A673 (cell line): Measurements from ENCODE around the gene NCAM2. TPM values are rescaled to one million over a fixed set of nuclear protein-coding genes. Genes with fewer than 3 reads are reported as not detected.

Source experiments
- BruUV-seq: library from RNA; stranded (reverse); fragments of 400-500 nt; replicated peaks from 2 replicates; lab custom pipeline; 2021; lab: Mats Ljungman, UMichigan
- CTCF ChIA-PET: fragments of 300-600 bp; sonication (Branson Sonifier 250); formaldehyde crosslinking; loops from one replicate; lab custom pipeline; 2022; ENCODE audit warnings: antibody characterized with exemption; lab: Charles Lee
- POLR2A ChIA-PET: fragments of 300-600 bp; sonication (Branson Sonifier 250); formaldehyde crosslinking; loops from one replicate; lab custom pipeline; 2022; ENCODE audit warnings: antibody characterized with exemption; ENCODE audit not compliant: low non-redundant PET; lab: Charles Lee
- DNase-seq: peaks from one replicate; pipeline ENCODE4 v3.0.0-alpha.2; 2015; ENCODE audit warnings: low spot score
- H3K27ac ChIP-seq: fragments of 200-600 bp; sonication (generic); 2 replicates; pipeline ENCODE4 v1.5.1; 2016; ENCODE audit warnings: mixed run types, low read depth, mild to moderate bottlenecking, mixed read lengths, antibody characterized with exemption, low read length; ENCODE audit not compliant: poor library complexity, severe bottlenecking
- H3K27me3 ChIP-seq: fragments of 200-600 bp; sonication (generic); replicated peaks from 2 replicates; pipeline ENCODE4 v1.6.1; 2017; ENCODE audit warnings: mixed run types, low read depth, mild to moderate bottlenecking, mixed read lengths, antibody characterized with exemption, low read length; ENCODE audit not compliant: insufficient read depth, poor library complexity
- H3K36me3 ChIP-seq: fragments of 200-600 bp; sonication (generic); 2 replicates; pipeline ENCODE4 v1.6.1; 2016; ENCODE audit warnings: mixed run types, mild to moderate bottlenecking, mixed read lengths, antibody characterized with exemption, low read length; ENCODE audit not compliant: insufficient read depth, poor library complexity, severe bottlenecking
- H3K4me1 ChIP-seq: fragments of 200-600 bp; sonication (generic); 2 replicates; pipeline ENCODE4 v1.6.1; 2017; ENCODE audit warnings: mixed run types, mild to moderate bottlenecking, mixed read lengths, antibody characterized with exemption, low read length; ENCODE audit not compliant: insufficient read depth, poor library complexity, severe bottlenecking
- H3K4me3 ChIP-seq: fragments of 200-600 bp; sonication (generic); 2 replicates; pipeline ENCODE4 v1.5.1; 2016; ENCODE audit warnings: low read depth, mixed run types, mild to moderate bottlenecking, mixed read lengths, low read length; ENCODE audit not compliant: poor library complexity, severe bottlenecking
- H3K9me3 ChIP-seq: fragments of 200-600 bp; sonication (generic); 2 replicates; pipeline ENCODE4 v1.6.1; 2016; ENCODE audit warnings: mixed run types, low read depth, mild to moderate bottlenecking, mixed read lengths, antibody characterized with exemption, low read length; ENCODE audit not compliant: poor library complexity, severe bottlenecking
- EZH2 ChIP-seq: fragments of 200-600 bp; sonication (generic); IDR thresholded peaks from 2 replicates; pipeline ENCODE4 v1.6.1; 2017; ENCODE audit warnings: borderline replicate concordance, low read depth, mild to moderate bottlenecking, mixed read lengths, antibody characterized with exemption, low read length; ENCODE audit not compliant: poor library complexity, severe bottlenecking
- intact Hi-C: fragments of 100-400 bp; cut with micrococcal nuclease; formaldehyde crosslinking; loops from one replicate; pipeline ENCODE4 v1.10.0; 2022; ENCODE audit not compliant: unreplicated experiment
- total RNA-seq: library from RNA; stranded (reverse); gene quantifications from 2 replicates; pipeline ENCODE4 v1.2.3, GENCODE V29; 2021
- TF ChIP-seq, protein P1 (sequence below): fragments of 300-800, 200-600 bp; sonication (generic); conservative IDR thresholded peaks from 2 replicates; pipeline ENCODE4 v1.5.1; 2017; ENCODE audit warnings: low read depth, mild to moderate bottlenecking, antibody characterized with exemption, low read length, moderate library complexity, mixed read lengths

Gene NCAM2
- total RNA-seq, 1 experiment from 2014 or later: 38.2 TPM

DNA sequence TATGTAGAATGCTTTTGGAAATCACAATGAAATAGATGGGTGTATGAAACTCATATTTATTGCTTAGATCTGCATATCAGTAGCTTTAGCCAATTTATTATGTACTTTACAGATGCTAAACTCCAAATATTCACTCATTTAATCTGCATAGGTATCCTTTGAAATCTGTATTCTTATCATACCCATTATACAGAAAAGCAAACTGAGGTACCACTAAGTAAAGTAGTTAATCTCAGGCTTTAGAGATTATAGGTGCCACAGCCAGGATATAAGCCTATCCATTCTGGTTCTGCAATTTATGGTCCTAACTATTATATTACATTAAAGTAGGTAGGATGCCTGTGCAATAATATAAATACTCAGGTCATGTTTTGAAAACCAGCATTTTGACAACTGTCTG is 369.4 kb downstream of the NCAM2 start:
- H3K27ac ChIP-seq: no peak overlapping the region
- intact Hi-C loops: no loop called here
- H3K9me3 ChIP-seq: no peaks in the 10 kb centered on the region
- DNase-seq: no peak
- no peak for TF ChIP-seq EZH2
- TF ChIP-seq, protein P1, sequence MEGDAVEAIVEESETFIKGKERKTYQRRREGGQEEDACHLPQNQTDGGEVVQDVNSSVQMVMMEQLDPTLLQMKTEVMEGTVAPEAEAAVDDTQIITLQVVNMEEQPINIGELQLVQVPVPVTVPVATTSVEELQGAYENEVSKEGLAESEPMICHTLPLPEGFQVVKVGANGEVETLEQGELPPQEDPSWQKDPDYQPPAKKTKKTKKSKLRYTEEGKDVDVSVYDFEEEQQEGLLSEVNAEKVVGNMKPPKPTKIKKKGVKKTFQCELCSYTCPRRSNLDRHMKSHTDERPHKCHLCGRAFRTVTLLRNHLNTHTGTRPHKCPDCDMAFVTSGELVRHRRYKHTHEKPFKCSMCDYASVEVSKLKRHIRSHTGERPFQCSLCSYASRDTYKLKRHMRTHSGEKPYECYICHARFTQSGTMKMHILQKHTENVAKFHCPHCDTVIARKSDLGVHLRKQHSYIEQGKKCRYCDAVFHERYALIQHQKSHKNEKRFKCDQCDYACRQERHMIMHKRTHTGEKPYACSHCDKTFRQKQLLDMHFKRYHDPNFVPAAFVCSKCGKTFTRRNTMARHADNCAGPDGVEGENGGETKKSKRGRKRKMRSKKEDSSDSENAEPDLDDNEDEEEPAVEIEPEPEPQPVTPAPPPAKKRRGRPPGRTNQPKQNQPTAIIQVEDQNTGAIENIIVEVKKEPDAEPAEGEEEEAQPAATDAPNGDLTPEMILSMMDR: no peak
- BruUV-seq: no TSS peak
- H3K36me3 ChIP-seq: no peaks in the 10 kb centered on the region
- ChIA-PET POLR2A (no interaction called here), CTCF (no interaction called here)
- no peak overlapping the region for H3K4me3 ChIP-seq
- H3K4me1 ChIP-seq: peaks cover 10% of the 10 kb centered on the region
- no peaks in the 10 kb centered on the region for H3K27me3 ChIP-seq

DNA sequence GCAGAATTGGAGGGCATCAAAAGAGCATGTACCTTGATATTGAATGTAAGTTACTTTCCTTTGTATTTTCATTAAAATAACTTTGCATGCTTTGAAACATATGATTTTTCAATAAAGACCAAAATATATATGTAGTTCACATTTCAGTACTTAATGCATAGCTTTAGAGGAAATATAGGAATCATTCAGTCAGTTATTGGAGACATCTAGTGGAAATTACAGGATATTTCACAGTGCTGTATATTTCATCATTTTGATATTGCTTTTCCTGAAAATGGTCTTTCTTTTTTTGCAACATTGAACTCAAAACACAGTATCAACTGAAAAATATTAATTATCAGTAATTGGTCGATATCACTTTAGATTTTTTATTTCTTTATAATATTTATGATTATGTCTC is 375.8 kb downstream of the NCAM2 start:
- no peaks in the 10 kb centered on the region for H3K36me3 ChIP-seq
- intact Hi-C loops: loop anchor here (5.0 kb wide), 2 partner anchors 142 to 372 kb away; no protein-coding TSS in a partner anchor
- TF ChIP-seq, protein P1: peak; percentile 57
- no peak for TF ChIP-seq EZH2
- H3K9me3 ChIP-seq: no peaks in the 10 kb centered on the region
- DNase-seq: peak; percentile 13
- ChIA-PET CTCF (interaction anchor here (1.0 kb wide), 1 partner anchor 9 kb away, joined by 3 read pairs; no protein-coding TSS in a partner anchor), POLR2A (interaction anchor here (0.6 kb wide), 1 partner anchor 9 kb away, joined by 3 read pairs; no protein-coding TSS in a partner anchor)
- no TSS peak for BruUV-seq
- H3K4me1 ChIP-seq: no peaks in the 10 kb centered on the region
- H3K4me3 ChIP-seq: no peak overlapping the region
- no peak overlapping the region for H3K27ac ChIP-seq
- no peaks in the 10 kb centered on the region for H3K27me3 ChIP-seq

DNA sequence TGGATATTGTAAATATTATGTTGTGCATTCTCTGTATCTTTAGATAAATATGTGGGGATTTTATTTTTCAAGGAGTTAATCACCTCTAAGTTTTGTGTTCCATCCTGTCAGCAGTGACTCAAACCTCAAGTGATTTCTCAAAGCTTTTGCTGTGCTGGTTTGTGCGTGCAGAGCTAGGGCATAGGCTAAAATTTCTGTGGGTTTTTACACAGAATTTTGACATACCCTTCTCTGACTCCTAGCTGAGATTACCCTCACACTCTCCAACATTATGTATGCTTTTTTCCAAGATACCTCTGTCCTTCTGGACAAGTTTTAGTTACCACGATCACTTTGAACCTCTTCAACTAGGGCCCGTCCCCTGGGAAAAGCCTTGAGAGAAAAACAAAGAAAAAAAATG is 384.9 kb downstream of the NCAM2 start:
- Histone ChIP-seq H3K4me1 (peaks cover 5% of the 10 kb centered on the region), H3K27me3 (no peaks in the 10 kb centered on the region), H3K9me3 (no peaks in the 10 kb centered on the region), H3K36me3 (no peaks in the 10 kb centered on the region), H3K27ac (no peak overlapping the region), H3K4me3 (no peak overlapping the region)
- ChIA-PET POLR2A (no interaction called here), CTCF (no interaction called here)
- BruUV-seq: no TSS peak
- intact Hi-C loops: no loop called here
- TF ChIP-seq, protein P1: no peak
- no peak for TF ChIP-seq EZH2
- DNase-seq: no peak
